K562 (cell line): Measurements from ENCODE around the gene ITGAL. TPM values are rescaled to one million over a fixed set of nuclear protein-coding genes. Genes with fewer than 3 reads are reported as not detected.

Source experiments
- ARID3A ChIP-seq: IDR thresholded peaks from 2 replicates; pipeline ENCODE4 v1.6.1; 2012; ENCODE audit warnings: low read depth, low read length, improper control_type of control experiment, borderline replicate concordance
- CBFA2T2 ChIP-seq: fragments of 450-650 bp; conservative IDR thresholded peaks from 2 replicates; pipeline ENCODE4 v1.6.1; 2017; ENCODE audit warnings: mild to moderate bottlenecking
- FOXK2 ChIP-seq, 2 experiments: fragments of 450-650 bp; IDR thresholded peaks in 1 of 2; conservative IDR thresholded peaks in 1 of 2; 2 replicates each; pipeline ENCODE4 v1.6.1; 2016; ENCODE audit warnings: low read depth in 2 of 2, mild to moderate bottlenecking in 1 of 2
- FOXO4 ChIP-seq: fragments of 450-650 bp; formaldehyde crosslinking; IDR thresholded peaks from 2 replicates; pipeline ENCODE4 v1.4.0; 2020; ENCODE audit warnings: mild to moderate bottlenecking, moderate library complexity
- GATAD2A ChIP-seq: fragments of 450-650 bp; IDR thresholded peaks from 2 replicates; pipeline ENCODE4 v1.6.1; 2017
- NEUROD1 ChIP-seq: fragments of 150-350 bp; IDR thresholded peaks from 2 replicates; pipeline ENCODE4 v1.6.1; 2014; ENCODE audit warnings: borderline replicate concordance, low read length, low read depth; ENCODE audit not compliant: partially characterized antibody
- OTX1 ChIP-seq: fragments of 450-650 bp; formaldehyde crosslinking; IDR thresholded peaks from 2 replicates; pipeline ENCODE4 v1.4.0; 2022; ENCODE audit warnings: mild to moderate bottlenecking
- RAD51 ChIP-seq: fragments of 450-650 bp; IDR thresholded peaks from 2 replicates; pipeline ENCODE4 v1.7.1; 2016; ENCODE audit warnings: low read depth, mild to moderate bottlenecking, borderline replicate concordance
- RUNX1 ChIP-seq: sonication (generic); IDR thresholded peaks from 2 replicates; pipeline ENCODE4 v1.6.1; 2016; ENCODE audit warnings: antibody characterized with exemption, low read depth
- SMAD3 ChIP-seq: fragments of 450-650 bp; formaldehyde crosslinking; conservative IDR thresholded peaks from 2 replicates; pipeline ENCODE4 v1.4.0; 2020; ENCODE audit warnings: mild to moderate bottlenecking
- SNIP1 ChIP-seq: fragments of 450-650 bp; IDR thresholded peaks from 2 replicates; pipeline ENCODE4 v1.7.1; 2017; ENCODE audit warnings: low read depth, mild to moderate bottlenecking
- SPI1 ChIP-seq: IDR thresholded peaks from 2 replicates; pipeline ENCODE4 v1.6.1; 2011; ENCODE audit warnings: low read depth, low read length, control low read depth, borderline replicate concordance
- TFAM ChIP-seq: fragments of 250-450 bp; sonication (Bioruptor Pico); conservative IDR thresholded peaks from 2 replicates; pipeline ENCODE4 v1.5.0; 2021; ENCODE audit warnings: mild to moderate bottlenecking, moderate library complexity
- TRIM24 ChIP-seq, 2 experiments: fragments of 450-650 bp; IDR thresholded peaks; 2 replicates each; pipeline ENCODE4 v1.6.1; 2016
- ZBED1 ChIP-seq: IDR thresholded peaks from 2 replicates; pipeline ENCODE4 v1.6.1; 2014
- ZBTB43 ChIP-seq: sonication (generic); formaldehyde crosslinking; IDR thresholded peaks from 2 replicates; pipeline ENCODE4 v1.8.0; 2023; ENCODE audit warnings: mild to moderate bottlenecking, missing genetic modification reagents
- ZBTB5 ChIP-seq: fragments of 450-650 bp; IDR thresholded peaks from 2 replicates; pipeline ENCODE4 v1.6.1; 2017; ENCODE audit warnings: antibody characterized with exemption
- ZNF12 ChIP-seq: sonication (generic); formaldehyde crosslinking; IDR thresholded peaks from 2 replicates; pipeline ENCODE4 v1.4.0; 2020; ENCODE audit warnings: mild to moderate bottlenecking, missing genetic modification reagents
- ZNF445 ChIP-seq: fragments of 250-450 bp; sonication (Bioruptor Pico); IDR thresholded peaks from 2 replicates; pipeline ENCODE4 v1.4.0; 2020; ENCODE audit warnings: low read depth, mild to moderate bottlenecking, moderate library complexity
- ZNF512 ChIP-seq: IDR thresholded peaks from 2 replicates; pipeline ENCODE4 v1.6.1; 2016; ENCODE audit warnings: missing genetic modification characterization, missing compliant biosample characterization
- polyA plus RNA-seq, 8 experiments: library from polyadenylated mRNA; depleted of rRNA in 4 of 8; stranded (reverse) in 5 of 8; unstranded in 3 of 8; fragments of >200 nt; fragmentation: Nextera tagmentation in 2 of 8; fragmentation: Illumina TruSeq in 1 of 8; extraction: Ambion mirVana in 2 of 8; extraction: Trizol in 1 of 8; gene quantifications; 2 replicates each; pipeline versions ENCODE4 v1.2.1 to v1.2.3, GENCODE V29; 2011 to 2014; ENCODE audit warnings: inconsistent platforms in 1 of 8, missing spikeins in 1 of 8
- total RNA-seq, 7 experiments: library from RNA; depleted of rRNA in 6 of 7; stranded (reverse); fragments of >200 nt in 6 of 7; fragmentation: Illumina TruSeq in 2 of 7; extraction: Trizol in 2 of 7; gene quantifications; 2 replicates each; pipeline versions ENCODE4 v1.2.1 to v1.2.3, GENCODE V29; 2011 to 2021; ENCODE audit warnings: low replicate concordance in 1 of 7

Gene ITGAL
- total and polyA plus RNA-seq, 9 of the 15 experiments (the other 6 are each of a cell fraction or from before 2014, with no cell fraction given): 0.01 to 0.53 TPM; not detected in 7

- TF ChIP-seq ZBED1: no peak
- no peak for TF ChIP-seq RAD51
- TF ChIP-seq SMAD3 (CRISPR knock-in tag): 0 out of 2 replicates have a peak, but pooled peaks have one; percentile 24
- TF ChIP-seq FOXK2 (conservative IDR thresholded peaks at IDR 0.05 in 1 of 2, IDR thresholded peaks at IDR 0.05 in 1 of 2; ENCODE audit: low read depth in 2 of 2): 0 out of 4 replicates have a peak, but pooled peaks of 1 of the 2 experiments have one; percentile 6
- no peak for TF ChIP-seq ZBTB5
- no peak for TF ChIP-seq NEUROD1
- no peak for TF ChIP-seq ZNF512 (tag)
- 0 out of 2 replicates have a peak, but pooled peaks have one; percentile 2 for TF ChIP-seq RUNX1
- 0 out of 2 replicates have a peak, but pooled peaks have one; percentile 45 for TF ChIP-seq FOXO4 (CRISPR knock-in tag)
- TF ChIP-seq TFAM (CRISPR knock-in tag): no peak
- TF ChIP-seq OTX1: peak; percentile 70; the same call in 1 of the 2 replicates
- TF ChIP-seq SNIP1: no peak
- no peak for TF ChIP-seq TRIM24 (IDR thresholded peaks at IDR 0.05)
- no peak for TF ChIP-seq GATAD2A
- no peak for TF ChIP-seq ARID3A
- peak; percentile 97 for TF ChIP-seq SPI1
- TF ChIP-seq ZBTB43 (CRISPR knock-in tag): no peak
- TF ChIP-seq CBFA2T2: no peak
- no peak for TF ChIP-seq ZNF445 (CRISPR knock-in tag)
- TF ChIP-seq ZNF12: peak; percentile 29; the same call in 1 of the 2 replicates
Observed at GRCh38 chr16:30527635-30528178, 55.2 kb downstream of the ITGAL start (continued).
